BJ (cell line): Measurements from ENCODE around the gene CHCT1. TPM values are rescaled to one million over a fixed set of nuclear protein-coding genes. Genes with fewer than 3 reads are reported as not detected.

Source experiments
- CTCF ChIA-PET: fragments of 350-600 bp; formaldehyde crosslinking; extraction: SDS; loops from one replicate; lab custom pipeline; 2021; ENCODE audit warnings: antibody characterized with exemption, inconsistent platforms; lab: Yijun Ruan, JAX
- POLR2A ChIA-PET: fragments of 300-600 bp; sonication (Branson Sonifier 250); formaldehyde crosslinking; extraction: SDS; loops from one replicate; lab custom pipeline; 2021; ENCODE audit warnings: antibody characterized with exemption; lab: Charles Lee
- DNase-seq: peaks from one replicate; pipeline ENCODE4 v3.0.0-alpha.2; 2011; ENCODE audit warnings: low read depth
- H3K27me3 ChIP-seq: 2 replicates; pipeline ENCODE4 v1.6.0; 2011; ENCODE audit warnings: low read length; ENCODE audit not compliant: control insufficient read depth, insufficient read depth
- H3K36me3 ChIP-seq: 2 replicates; pipeline ENCODE4 v1.5.1; 2011; ENCODE audit warnings: low read length; ENCODE audit not compliant: control insufficient read depth, insufficient read depth
- H3K4me3 ChIP-seq: 2 replicates; pipeline ENCODE4 v1.5.1; 2011; ENCODE audit warnings: low read depth, mild to moderate bottlenecking, control low read depth, low read length
- CTCF ChIP-seq: IDR thresholded peaks from 2 replicates; pipeline ENCODE4 v1.5.1; 2011; ENCODE audit warnings: low read depth, mild to moderate bottlenecking, control low read depth, inconsistent platforms, low read length, moderate library complexity; ENCODE audit not compliant: insufficient read depth
- polyA plus RNA-seq: library from polyadenylated mRNA; depleted of rRNA; stranded (reverse); fragments of >200 nt; gene quantifications from 2 replicates; pipeline ENCODE4 v1.2.3, GENCODE V29; 2011

The CHCT1 gene
- polyA plus RNA-seq, 1 experiment = not detected

- no peak for TF ChIP-seq CTCF
- ChIA-PET CTCF (interaction anchor here (1.5 kb wide), 1 partner anchor 297 kb away, joined by 4 read pairs; no protein-coding TSS in a partner anchor), POLR2A (no interaction called here)
- no peaks in the 10 kb centered on the region for H3K36me3 ChIP-seq
- no peak overlapping the region for H3K4me3 ChIP-seq
- H3K27me3 ChIP-seq = no peaks in the 10 kb centered on the region; the same call in 1 of the 2 replicates
- no peak for DNase-seq
Observed at GRCh38 chr17:60436676-60437075, 14.4 kb downstream of the CHCT1 start.

- ChIA-PET CTCF (interaction anchor here (0.6 to 3.6 kb wide), 3 partner anchors 130 to 297 kb away, joined by 3 to 11 read pairs (median 3); no protein-coding TSS in a partner anchor), POLR2A (no interaction called here)
- no peaks in the 10 kb centered on the region for H3K36me3 ChIP-seq
- no peak for DNase-seq
- TF ChIP-seq CTCF = no peak
- no peak overlapping the region for H3K4me3 ChIP-seq
- H3K27me3 ChIP-seq = no peaks in the 10 kb centered on the region
Observed at GRCh38 chr17:60439501-60439900, 17.2 kb downstream of the CHCT1 start.

- CTCF ChIA-PET = interaction anchor here (1.5 to 3.3 kb wide), 2 partner anchors 22 to 196 kb away, joined by 4 to 10 read pairs; no protein-coding TSS in a partner anchor
- DNase-seq = no peak
Observed at GRCh38 chr17:60442271-60443173, 20.2 kb downstream of the CHCT1 start.

GRCh38 chr17:60443713-60444112 lies 21.4 kb downstream of the CHCT1 start:
- no peak for DNase-seq
- no peaks in the 10 kb centered on the region for H3K36me3 ChIP-seq
- no peak for TF ChIP-seq CTCF
- no peak overlapping the region for H3K4me3 ChIP-seq
- no peaks in the 10 kb centered on the region for H3K27me3 ChIP-seq
- CTCF ChIA-PET = no interaction called here
- POLR2A ChIA-PET = no interaction called here

More at GRCh38 chr17:60442271-60443173, 20.2 kb downstream of the CHCT1 start:
- POLR2A ChIA-PET = no interaction called here
- Histone ChIP-seq H3K4me3 (no peak overlapping the region), H3K36me3 (no peaks in the 10 kb centered on the region), H3K27me3 (no peaks in the 10 kb centered on the region)
- no peak for TF ChIP-seq CTCF

GRCh38 chr17:60445144-60445543 lies 22.9 kb downstream of the CHCT1 start:
- ChIA-PET POLR2A (no interaction called here), CTCF (interaction anchor here (1.1 to 1.6 kb wide), 2 partner anchors 194 to 304 kb away, joined by 3 to 5 read pairs; no protein-coding TSS in a partner anchor)
- DNase-seq = no peak
- no peaks in the 10 kb centered on the region; the same call in none of the 2 replicates for H3K36me3 ChIP-seq
- no peaks in the 10 kb centered on the region for H3K27me3 ChIP-seq
- TF ChIP-seq CTCF = no peak
- H3K4me3 ChIP-seq = no peak overlapping the region
